MM.1S (cell line): ENCODE measurements around the gene SVEP1.

Experiments
- DNase-seq: peaks from one replicate; pipeline ENCODE4 v3.0.0-alpha.2; 2015
- H2AFZ ChIP-seq: fragments of 300-600 bp; sonication (generic); 2 replicates; pipeline ENCODE4 v1.6.0; 2016; ENCODE audit warnings: antibody characterized with exemption, low read length
- H3F3A ChIP-seq: fragments of 300-600 bp; sonication (generic); 2 replicates; pipeline ENCODE4 v1.6.1; 2016; ENCODE audit warnings: mild to moderate bottlenecking, antibody characterized with exemption, low read length, moderate library complexity, mixed read lengths; ENCODE audit not compliant: insufficient read depth
- H3K27ac ChIP-seq: fragments of 300-600 bp; sonication (generic); 2 replicates; pipeline ENCODE4 v1.5.1; 2016; ENCODE audit warnings: mild to moderate bottlenecking, low read length
- H3K27me3 ChIP-seq: fragments of 300-600 bp; sonication (generic); replicated peaks from 2 replicates; pipeline ENCODE4 v1.6.0; 2016; ENCODE audit warnings: low read length; ENCODE audit not compliant: insufficient read depth
- H3K36me3 ChIP-seq: fragments of 300-600 bp; sonication (generic); replicated peaks from 2 replicates; pipeline ENCODE4 v1.6.1; 2016; ENCODE audit warnings: mild to moderate bottlenecking, low read length, mixed read lengths; ENCODE audit not compliant: insufficient read depth
- H3K4me1 ChIP-seq: fragments of 300-600 bp; sonication (generic); 2 replicates; pipeline ENCODE4 v1.6.1; 2016; ENCODE audit warnings: low read length, mixed read lengths
- H3K4me2 ChIP-seq: fragments of 300-600 bp; sonication (generic); 2 replicates; pipeline ENCODE4 v1.6.0; 2016; ENCODE audit warnings: low read depth, low read length
- H3K4me3 ChIP-seq: fragments of 300-600 bp; sonication (generic); 2 replicates; pipeline ENCODE4 v1.5.1; 2016; ENCODE audit warnings: low read length, mixed read lengths
- H3K79me2 ChIP-seq: fragments of 300-600 bp; sonication (generic); 2 replicates; pipeline ENCODE4 v1.6.1; 2016; ENCODE audit warnings: mixed run types, low read length, mixed read lengths
- H3K9ac ChIP-seq: fragments of 300-600 bp; sonication (generic); 2 replicates; pipeline ENCODE4 v1.6.1; 2016; ENCODE audit warnings: low read length, mixed read lengths
- H3K9me2 ChIP-seq: fragments of 300-600 bp; sonication (generic); replicated peaks from 2 replicates; pipeline ENCODE4 v1.6.1; 2016; ENCODE audit warnings: mild to moderate bottlenecking, low read length, mixed read lengths; ENCODE audit not compliant: insufficient read depth
- H3K9me3 ChIP-seq: fragments of 300-600 bp; sonication (generic); replicated peaks from 2 replicates; pipeline ENCODE4 v1.6.1; 2016; ENCODE audit warnings: mild to moderate bottlenecking, low read length, mixed read lengths; ENCODE audit not compliant: insufficient read depth
- H4K20me1 ChIP-seq: fragments of 300-600 bp; sonication (generic); 2 replicates; pipeline ENCODE4 v1.6.1; 2016; ENCODE audit warnings: mild to moderate bottlenecking, low read length, moderate library complexity, mixed read lengths; ENCODE audit not compliant: insufficient read depth
- CTCF ChIP-seq: fragments of 300-600 bp; sonication (generic); IDR thresholded peaks from 2 replicates; pipeline ENCODE4 v1.5.1; 2016; ENCODE audit warnings: antibody characterized with exemption, low read length, mixed read lengths
- EZH2 ChIP-seq: fragments of 300-600 bp; sonication (generic); optimal IDR thresholded peaks from 2 replicates; pipeline ENCODE3; 2017; ENCODE audit warnings: low read depth, mild to moderate bottlenecking, antibody characterized with exemption, low read length, mixed read lengths
- EZH2phosphoT487 ChIP-seq: fragments of 300-600 bp; sonication (generic); IDR thresholded peaks from 2 replicates; pipeline ENCODE4 v1.6.1; 2018; ENCODE audit warnings: antibody characterized with exemption, low read length

SVEP1 gene

GRCh38 chr9:110520120-110520701 is 59.3 kb downstream of the SVEP1 start:
- no peaks in the 10 kb centered on the region for H3K9me2 ChIP-seq
- TF ChIP-seq CTCF (no peak), EZH2 (no peak), EZH2phosphoT487 (no peak)
- no peak overlapping the region for H3K4me2 ChIP-seq
- no peaks in the 10 kb centered on the region for H4K20me1 ChIP-seq
- no peaks in the 10 kb centered on the region for H3K36me3 ChIP-seq
- H3F3A ChIP-seq, result no peaks in the 10 kb centered on the region
- no peak for DNase-seq
- H2AFZ ChIP-seq, result no peak overlapping the region
- H3K4me3 ChIP-seq, result no peak overlapping the region
- H3K4me1 ChIP-seq, result no peaks in the 10 kb centered on the region
- H3K9me3 ChIP-seq, result no peaks in the 10 kb centered on the region
- H3K27ac ChIP-seq, result no peak overlapping the region
- H3K9ac ChIP-seq, result no peak overlapping the region
- H3K27me3 ChIP-seq, result no peaks in the 10 kb centered on the region
- no peaks in the 10 kb centered on the region for H3K79me2 ChIP-seq

- Histone ChIP-seq H3K4me1 (no peaks in the 10 kb centered on the region), H3K27me3 (no peaks in the 10 kb centered on the region), H2AFZ (no peak overlapping the region), H3F3A (no peaks in the 10 kb centered on the region), H3K9me3 (no peaks in the 10 kb centered on the region), H3K79me2 (no peaks in the 10 kb centered on the region), H3K4me3 (no peak overlapping the region), H4K20me1 (no peaks in the 10 kb centered on the region), H3K9ac (no peak overlapping the region), H3K36me3 (no peaks in the 10 kb centered on the region), H3K4me2 (no peak overlapping the region), H3K27ac (no peak overlapping the region), H3K9me2 (no peaks in the 10 kb centered on the region)
- TF ChIP-seq CTCF, result no peak
- no peak for TF ChIP-seq EZH2phosphoT487
- no peak for TF ChIP-seq EZH2
- DNase-seq, result no peak
Observed at GRCh38 chr9:110517483-110517882, 62.1 kb downstream of the SVEP1 start.

GRCh38 chr9:110514897-110515296 is 64.6 kb downstream of the SVEP1 start:
- no peak overlapping the region for H2AFZ ChIP-seq
- no peak for DNase-seq
- no peak overlapping the region for H3K27ac ChIP-seq

More at GRCh38 chr9:110514897-110515296, 64.6 kb downstream of the SVEP1 start:
- Histone ChIP-seq H3K4me3 (no peak overlapping the region), H3K9me3 (no peaks in the 10 kb centered on the region), H3K36me3 (no peaks in the 10 kb centered on the region), H3F3A (no peaks in the 10 kb centered on the region), H3K27me3 (no peaks in the 10 kb centered on the region), H3K9ac (no peak overlapping the region), H3K9me2 (no peaks in the 10 kb centered on the region), H4K20me1 (no peaks in the 10 kb centered on the region), H3K79me2 (no peaks in the 10 kb centered on the region), H3K4me1 (no peaks in the 10 kb centered on the region), H3K4me2 (no peak overlapping the region)
- TF ChIP-seq CTCF (no peak), EZH2 (no peak), EZH2phosphoT487 (no peak)
